ENCODE data around the gene CPAMD8. TPM values are rescaled to one million over a fixed set of nuclear protein-coding genes. Genes with fewer than 3 reads are reported as not detected.

Gene CPAMD8
- total RNA-seq, 4 donors from 2014 or later, result 0.72 to 8.2 (median 4.0) TPM

GRCh38 chr19:16859626-16860025 is 167.0 kb downstream of the CPAMD8 start:
- WGBS, 2 donors, result 98% methylated on average over 4 of the region's 7 CpGs; no CpG with 5 or more reads in 1 of the 2 donors
- TF ChIP-seq CTCF (IDR thresholded peaks at IDR 0.05), result no peak
- no peak for TF ChIP-seq POLR2A (IDR thresholded peaks at IDR 0.05)
- Histone ChIP-seq H3K4me1 (no peaks in the 10 kb centered on the region), H3K27me3 (no peaks in the 10 kb centered on the region), H3K9me3 (no peaks in the 10 kb centered on the region), H3K36me3 (peaks cover 6 to 85% (median 10%) of the 10 kb centered on the region in 3 donors), H3K4me3 (no peak overlapping the region), H3K27ac (no peak overlapping the region)
- DNase-seq, result no peak
- intact Hi-C loops (cut with DNase I), result no loop called here

GRCh38 chr19:16856091-16856490 is 170.5 kb downstream of the CPAMD8 start:
- peaks cover 15 to 85% (median 24%) of the 10 kb centered on the region in 3 donors for H3K36me3 ChIP-seq
- H3K27me3 ChIP-seq, result no peaks in the 10 kb centered on the region
- TF ChIP-seq CTCF (IDR thresholded peaks at IDR 0.05) (no peak), POLR2A (IDR thresholded peaks at IDR 0.05) (no peak)
- WGBS, 2 donors, result 90 to 95% methylated on average over 9 of the region's 9 CpGs
- no peak overlapping the region for H3K27ac ChIP-seq
- no peak for DNase-seq
- intact Hi-C loops (cut with DNase I), result no loop called here
- no peak overlapping the region for H3K4me3 ChIP-seq
- H3K4me1 ChIP-seq, result no peaks in the 10 kb centered on the region
- H3K9me3 ChIP-seq, result no peaks in the 10 kb centered on the region

- H3K4me3 ChIP-seq, result no peak overlapping the region
- 91% methylated on average over 4 of the region's 7 CpGs; no CpG with 5 or more reads in 1 of the 2 donors for WGBS, 2 donors
- intact Hi-C loops (cut with DNase I), result no loop called here
- TF ChIP-seq POLR2A (IDR thresholded peaks at IDR 0.05) (no peak), CTCF (IDR thresholded peaks at IDR 0.05) (no peak)
- DNase-seq, result no peak
- no peaks in the 10 kb centered on the region for H3K9me3 ChIP-seq
- H3K4me1 ChIP-seq, result no peaks in the 10 kb centered on the region
- no peak overlapping the region for H3K27ac ChIP-seq
- H3K36me3 ChIP-seq, result peaks cover 24 to 99% (median 31%) of the 10 kb centered on the region in 3 donors
- H3K27me3 ChIP-seq, result no peaks in the 10 kb centered on the region
Measured at GRCh38 chr19:16853066-16853465, 173.5 kb downstream of the CPAMD8 start.

- H3K4me1 ChIP-seq, result no peaks in the 10 kb centered on the region
- no peak overlapping the region for H3K27ac ChIP-seq
- peaks cover 33 to 100% (median 45%) of the 10 kb centered on the region in 3 donors for H3K36me3 ChIP-seq
- DNase-seq, result no peak
- no peaks in the 10 kb centered on the region for H3K9me3 ChIP-seq
- H3K4me3 ChIP-seq, result no peak overlapping the region
- H3K27me3 ChIP-seq, result no peaks in the 10 kb centered on the region
- 100% methylated on average over 6 of the region's 33 CpGs; no CpG with 5 or more reads in 1 of the 2 donors for whole genome bisulfite sequencing, 2 donors
- TF ChIP-seq CTCF (IDR thresholded peaks at IDR 0.05) (no peak), POLR2A (IDR thresholded peaks at IDR 0.05) (no peak)
- intact Hi-C loops (cut with DNase I), result no loop called here
Measured at GRCh38 chr19:16851031-16851712, 175.4 kb downstream of the CPAMD8 start.

- no peak overlapping the region for H3K4me3 ChIP-seq
- 93 to 96% methylated on average over 3 to 4 of the region's 4 CpGs for WGBS, 2 donors
- no peak overlapping the region for H3K27ac ChIP-seq
- H3K9me3 ChIP-seq, result no peaks in the 10 kb centered on the region
- H3K27me3 ChIP-seq, result no peaks in the 10 kb centered on the region
- peaks cover 33 to 100% (median 45%) of the 10 kb centered on the region in 3 donors for H3K36me3 ChIP-seq
- no peak for DNase-seq
- no peaks in the 10 kb centered on the region for H3K4me1 ChIP-seq
- TF ChIP-seq CTCF (IDR thresholded peaks at IDR 0.05) (no peak), POLR2A (IDR thresholded peaks at IDR 0.05) (no peak)
- intact Hi-C loops (cut with DNase I), result no loop called here
Measured at GRCh38 chr19:16850133-16850532, 176.5 kb downstream of the CPAMD8 start.
